ENCODE results near the gene NR5A2. TPM values are rescaled to one million over a fixed set of nuclear protein-coding genes. Genes with fewer than 3 reads are reported as not detected.

The NR5A2 gene
- total RNA-seq, 1 experiment from 2014 or later = 4.7 TPM

DNA sequence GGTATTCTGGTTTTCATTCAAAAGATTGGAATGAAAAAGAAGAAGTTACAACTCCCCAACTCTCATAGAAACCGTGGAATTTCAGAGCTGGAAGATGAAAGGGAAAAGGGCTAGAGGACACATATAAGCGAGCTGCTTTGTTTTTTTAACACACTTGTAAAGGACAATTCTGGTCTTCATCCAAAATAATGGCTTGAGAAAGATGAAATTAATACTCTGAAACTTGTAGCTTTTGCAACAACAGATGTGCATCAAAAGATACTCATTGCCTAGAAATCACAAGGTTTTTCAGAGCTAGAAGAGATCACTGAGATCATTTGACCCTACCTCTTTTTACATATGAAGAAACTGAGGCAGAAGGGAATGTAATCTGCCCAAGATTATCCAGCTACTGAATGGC is 25.6 kb downstream of the NR5A2 start:
- no peak overlapping the region for H3K9ac ChIP-seq (ENCODE audit: extremely low read depth, insufficient read length, low read length)
- no peaks in the 10 kb centered on the region for H3K23me2 ChIP-seq (ENCODE audit: insufficient read length, low read depth, low read length, poor library complexity, severe bottlenecking)
- Mint-ChIP-seq H3K36me3 (ENCODE audit: insufficient read depth in 1 of 3, low read depth in 3 of 3) (peaks cover 0 to 3% (median 0%) of the 10 kb centered on the region in 3 experiments; a peak in 1 of 7 replicates), H3K4me3 (no peak overlapping the region), H3K27me3 (ENCODE audit: low read depth) (no peaks in the 10 kb centered on the region), H3K9me3 (no peaks in the 10 kb centered on the region), H3K27ac (no peak overlapping the region), H3K4me1 (peaks cover 28 to 37% of the 10 kb centered on the region in 2 experiments)
- H3K56ac ChIP-seq (ENCODE audit: insufficient read length, low read depth, low read length) = no peak overlapping the region
- H3K18ac ChIP-seq (ENCODE audit: insufficient read length, low read depth, low read length) = no peak overlapping the region
- H3K9me3 ChIP-seq (ENCODE audit: control insufficient read depth, low read depth, low read length) = no peaks in the 10 kb centered on the region
- H4K91ac ChIP-seq (ENCODE audit: insufficient read length, low read depth, low read length) = no peak overlapping the region
- H2BK15ac ChIP-seq (ENCODE audit: low read depth, low read length) = no peak overlapping the region
- no peak overlapping the region for H3K4me2 ChIP-seq (ENCODE audit: insufficient read depth, insufficient read length, low read length)
- H2BK5ac ChIP-seq (ENCODE audit: insufficient read length, low read length) = no peak overlapping the region
- WGBS (ENCODE audit: extremely low coverage, insufficient read length, low lambda C conversion rate) = no CpG with 5 or more reads among the region's 2 CpGs
- no peaks in the 10 kb centered on the region for H4K20me1 ChIP-seq (ENCODE audit: control insufficient read depth, insufficient read depth, insufficient read length)
- no peak overlapping the region for H3T11ph ChIP-seq (ENCODE audit: low read length)
- H3K27me3 ChIP-seq (ENCODE audit: insufficient read depth, low read length) = no peaks in the 10 kb centered on the region
- no peak overlapping the region for H2AFZ ChIP-seq (ENCODE audit: low read length)
- H3K79me2 ChIP-seq (ENCODE audit: insufficient read depth, low read length) = no peaks in the 10 kb centered on the region
- no peak overlapping the region for H2AK5ac ChIP-seq (ENCODE audit: insufficient read length, low read length)
- no peak for DNase-seq
- no peak overlapping the region for H3K14ac ChIP-seq (ENCODE audit: insufficient read depth, low read length)
- H3K4ac ChIP-seq (ENCODE audit: low read depth, low read length) = no peak overlapping the region
- peaks cover 2% of the 10 kb centered on the region; the same call in 1 of the 2 replicates for H3K4me1 ChIP-seq (ENCODE audit: insufficient read depth, low read length)
- H3K79me1 ChIP-seq (ENCODE audit: insufficient read depth, low read depth, low read length, poor library complexity, severe bottlenecking) = no peaks in the 10 kb centered on the region
- no peak overlapping the region for H4K8ac ChIP-seq (replicated peaks; ENCODE audit: insufficient read length, low read depth, low read length)
- no peak overlapping the region for H2BK12ac ChIP-seq (ENCODE audit: insufficient read length, low read depth, low read length)
- no peak overlapping the region for H4K5ac ChIP-seq (ENCODE audit: insufficient read length, low read depth, low read length)
- TF ChIP-seq, protein P1, sequence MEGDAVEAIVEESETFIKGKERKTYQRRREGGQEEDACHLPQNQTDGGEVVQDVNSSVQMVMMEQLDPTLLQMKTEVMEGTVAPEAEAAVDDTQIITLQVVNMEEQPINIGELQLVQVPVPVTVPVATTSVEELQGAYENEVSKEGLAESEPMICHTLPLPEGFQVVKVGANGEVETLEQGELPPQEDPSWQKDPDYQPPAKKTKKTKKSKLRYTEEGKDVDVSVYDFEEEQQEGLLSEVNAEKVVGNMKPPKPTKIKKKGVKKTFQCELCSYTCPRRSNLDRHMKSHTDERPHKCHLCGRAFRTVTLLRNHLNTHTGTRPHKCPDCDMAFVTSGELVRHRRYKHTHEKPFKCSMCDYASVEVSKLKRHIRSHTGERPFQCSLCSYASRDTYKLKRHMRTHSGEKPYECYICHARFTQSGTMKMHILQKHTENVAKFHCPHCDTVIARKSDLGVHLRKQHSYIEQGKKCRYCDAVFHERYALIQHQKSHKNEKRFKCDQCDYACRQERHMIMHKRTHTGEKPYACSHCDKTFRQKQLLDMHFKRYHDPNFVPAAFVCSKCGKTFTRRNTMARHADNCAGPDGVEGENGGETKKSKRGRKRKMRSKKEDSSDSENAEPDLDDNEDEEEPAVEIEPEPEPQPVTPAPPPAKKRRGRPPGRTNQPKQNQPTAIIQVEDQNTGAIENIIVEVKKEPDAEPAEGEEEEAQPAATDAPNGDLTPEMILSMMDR (conservative IDR thresholded peaks at IDR 0.05) = no peak
- no peak overlapping the region for H3K23ac ChIP-seq (ENCODE audit: insufficient read length, low read depth, low read length)
- no peak overlapping the region for H2BK120ac ChIP-seq (ENCODE audit: low read depth, low read length, poor library complexity, severe bottlenecking)
- no peak overlapping the region for H3K27ac ChIP-seq (ENCODE audit: insufficient read length, low read depth, low read length)
- no peak overlapping the region for H2BK20ac ChIP-seq (ENCODE audit: low read depth, low read length, poor library complexity, severe bottlenecking)

Data from H9 (cell line).